Adrenal gland (tissue), 5 donors: ENCODE results near the gene RBM7.

Experiments used
- POLR2A ChIP-seq, 2 donors: fragments of 450-650 bp; IDR thresholded peaks; one replicate each; pipeline ENCODE4 v1.6.1; 2017; ENCODE audit warnings: antibody characterized with exemption in 2 of 2, mild to moderate bottlenecking in 2 of 2, moderate library complexity in 1 of 2
- TF ChIP-seq, protein P1 (sequence below), 6 experiments: fragments of 450-650 bp in 4 of 6; fragments of 200-600 bp in 2 of 6; sonication (generic) in 1 of 6; IDR thresholded peaks; 1 replicate in 5 of 6; 2 replicates in 1 of 6; pipeline versions ENCODE4 v1.5.1 to v1.8.0; 2016 to 2021; ENCODE audit warnings: antibody characterized with exemption in 6 of 6, mild to moderate bottlenecking in 2 of 6, moderate library complexity in 1 of 6
- donor health status: DM: no; HTN: no; CAD: no.

DNA sequence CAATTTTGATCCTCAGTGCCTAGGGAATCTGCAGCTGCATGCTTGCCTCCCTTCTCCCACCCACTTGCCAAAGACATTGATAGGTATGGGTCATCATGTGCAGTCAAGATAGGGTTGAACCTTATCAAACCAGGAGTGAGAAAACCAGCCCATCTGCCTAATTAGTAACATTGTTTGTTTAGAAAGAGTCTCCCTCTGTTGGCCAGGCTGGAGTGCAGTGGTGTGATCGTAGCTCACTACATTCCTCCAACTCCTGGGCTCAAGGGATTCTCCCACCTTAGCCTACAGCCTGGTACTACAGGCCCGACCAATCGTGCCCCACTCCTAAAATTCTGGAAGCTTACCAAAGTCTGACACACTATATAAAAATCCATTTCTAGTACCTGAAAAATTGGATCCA lies 4.7 kb upstream of the RBM7 start:
- TF ChIP-seq, protein P1, sequence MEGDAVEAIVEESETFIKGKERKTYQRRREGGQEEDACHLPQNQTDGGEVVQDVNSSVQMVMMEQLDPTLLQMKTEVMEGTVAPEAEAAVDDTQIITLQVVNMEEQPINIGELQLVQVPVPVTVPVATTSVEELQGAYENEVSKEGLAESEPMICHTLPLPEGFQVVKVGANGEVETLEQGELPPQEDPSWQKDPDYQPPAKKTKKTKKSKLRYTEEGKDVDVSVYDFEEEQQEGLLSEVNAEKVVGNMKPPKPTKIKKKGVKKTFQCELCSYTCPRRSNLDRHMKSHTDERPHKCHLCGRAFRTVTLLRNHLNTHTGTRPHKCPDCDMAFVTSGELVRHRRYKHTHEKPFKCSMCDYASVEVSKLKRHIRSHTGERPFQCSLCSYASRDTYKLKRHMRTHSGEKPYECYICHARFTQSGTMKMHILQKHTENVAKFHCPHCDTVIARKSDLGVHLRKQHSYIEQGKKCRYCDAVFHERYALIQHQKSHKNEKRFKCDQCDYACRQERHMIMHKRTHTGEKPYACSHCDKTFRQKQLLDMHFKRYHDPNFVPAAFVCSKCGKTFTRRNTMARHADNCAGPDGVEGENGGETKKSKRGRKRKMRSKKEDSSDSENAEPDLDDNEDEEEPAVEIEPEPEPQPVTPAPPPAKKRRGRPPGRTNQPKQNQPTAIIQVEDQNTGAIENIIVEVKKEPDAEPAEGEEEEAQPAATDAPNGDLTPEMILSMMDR (IDR thresholded peaks at IDR 0.05): no peak
- no peak for TF ChIP-seq POLR2A (IDR thresholded peaks at IDR 0.05)
